ENCODE measurements around the gene L3MBTL2. TPM values are rescaled to one million over a fixed set of nuclear protein-coding genes. Genes with fewer than 3 reads are reported as not detected.

L3MBTL2 gene
- total and polyA plus RNA-seq, 7 donors: 7.2 to 19.0 (median 13.9) TPM

DNA sequence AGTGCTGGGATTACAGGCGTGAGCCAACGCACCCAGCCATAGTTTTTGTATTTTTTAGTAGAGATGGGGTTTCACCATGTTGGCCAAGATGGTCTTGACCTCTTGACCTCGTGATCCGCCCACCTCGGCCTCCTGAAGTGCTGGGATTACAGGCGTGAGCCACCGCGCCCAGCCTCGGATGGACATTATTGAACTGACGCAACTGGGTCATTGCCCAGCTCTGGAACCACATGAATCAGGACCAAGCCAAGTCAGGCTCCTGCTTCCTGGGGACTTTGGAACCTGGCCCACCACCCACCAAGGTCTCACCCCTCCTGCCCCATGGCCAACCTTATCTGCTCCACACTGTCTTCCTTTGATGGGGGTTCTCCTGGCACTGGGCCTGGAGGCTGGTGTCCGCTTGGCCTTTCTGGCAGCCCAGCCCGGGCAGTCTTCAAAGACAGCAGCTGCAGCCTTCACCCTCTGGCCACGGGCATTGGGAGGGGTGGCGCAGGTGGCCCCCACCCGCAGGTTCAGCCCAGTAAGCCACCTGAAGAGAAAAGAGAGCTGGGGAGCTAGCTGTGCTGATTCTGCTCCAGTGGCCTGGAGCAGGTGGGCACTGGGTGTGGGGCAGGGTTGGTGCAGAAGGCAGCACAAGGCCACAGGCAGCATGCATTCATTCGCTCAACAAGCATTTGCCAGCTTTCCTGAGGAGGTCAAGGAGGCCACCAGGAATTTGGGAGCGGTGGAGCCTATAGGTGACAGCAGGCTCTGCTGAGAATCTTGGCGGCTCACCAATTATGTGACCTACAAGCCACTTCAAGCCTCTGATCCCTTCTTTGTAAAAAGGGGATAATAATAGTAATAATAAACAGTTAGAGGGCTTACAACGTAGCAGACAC is 29.9 kb downstream of the L3MBTL2 start:
- whole genome bisulfite sequencing, 2 donors: 81 to 83% methylated on average over 19 of the region's 19 CpGs
- Histone ChIP-seq H3K9me3 (no peaks in the 10 kb centered on the region), H3K27me3 (no peaks in the 10 kb centered on the region), H3K36me3 (peaks cover 0 to 16% (median 4%) of the 10 kb centered on the region in 4 donors), H3K4me1 (peaks cover 0 to 25% (median 22%) of the 10 kb centered on the region in 4 donors), H3K27ac (no peak overlapping the region), H3K4me3 (no peak overlapping the region)
- intact Hi-C loops (cut with DNase I): no loop called here
- no peak for TF ChIP-seq POLR2A (IDR thresholded peaks at IDR 0.05)
- no peak for TF ChIP-seq POLR2AphosphoS5 (IDR thresholded peaks at IDR 0.05)
- TF ChIP-seq, protein P1, sequence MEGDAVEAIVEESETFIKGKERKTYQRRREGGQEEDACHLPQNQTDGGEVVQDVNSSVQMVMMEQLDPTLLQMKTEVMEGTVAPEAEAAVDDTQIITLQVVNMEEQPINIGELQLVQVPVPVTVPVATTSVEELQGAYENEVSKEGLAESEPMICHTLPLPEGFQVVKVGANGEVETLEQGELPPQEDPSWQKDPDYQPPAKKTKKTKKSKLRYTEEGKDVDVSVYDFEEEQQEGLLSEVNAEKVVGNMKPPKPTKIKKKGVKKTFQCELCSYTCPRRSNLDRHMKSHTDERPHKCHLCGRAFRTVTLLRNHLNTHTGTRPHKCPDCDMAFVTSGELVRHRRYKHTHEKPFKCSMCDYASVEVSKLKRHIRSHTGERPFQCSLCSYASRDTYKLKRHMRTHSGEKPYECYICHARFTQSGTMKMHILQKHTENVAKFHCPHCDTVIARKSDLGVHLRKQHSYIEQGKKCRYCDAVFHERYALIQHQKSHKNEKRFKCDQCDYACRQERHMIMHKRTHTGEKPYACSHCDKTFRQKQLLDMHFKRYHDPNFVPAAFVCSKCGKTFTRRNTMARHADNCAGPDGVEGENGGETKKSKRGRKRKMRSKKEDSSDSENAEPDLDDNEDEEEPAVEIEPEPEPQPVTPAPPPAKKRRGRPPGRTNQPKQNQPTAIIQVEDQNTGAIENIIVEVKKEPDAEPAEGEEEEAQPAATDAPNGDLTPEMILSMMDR (IDR thresholded peaks at IDR 0.05): no peak
- TF ChIP-seq EP300 (IDR thresholded peaks at IDR 0.05): no peak
- no peak for DNase-seq

DNA sequence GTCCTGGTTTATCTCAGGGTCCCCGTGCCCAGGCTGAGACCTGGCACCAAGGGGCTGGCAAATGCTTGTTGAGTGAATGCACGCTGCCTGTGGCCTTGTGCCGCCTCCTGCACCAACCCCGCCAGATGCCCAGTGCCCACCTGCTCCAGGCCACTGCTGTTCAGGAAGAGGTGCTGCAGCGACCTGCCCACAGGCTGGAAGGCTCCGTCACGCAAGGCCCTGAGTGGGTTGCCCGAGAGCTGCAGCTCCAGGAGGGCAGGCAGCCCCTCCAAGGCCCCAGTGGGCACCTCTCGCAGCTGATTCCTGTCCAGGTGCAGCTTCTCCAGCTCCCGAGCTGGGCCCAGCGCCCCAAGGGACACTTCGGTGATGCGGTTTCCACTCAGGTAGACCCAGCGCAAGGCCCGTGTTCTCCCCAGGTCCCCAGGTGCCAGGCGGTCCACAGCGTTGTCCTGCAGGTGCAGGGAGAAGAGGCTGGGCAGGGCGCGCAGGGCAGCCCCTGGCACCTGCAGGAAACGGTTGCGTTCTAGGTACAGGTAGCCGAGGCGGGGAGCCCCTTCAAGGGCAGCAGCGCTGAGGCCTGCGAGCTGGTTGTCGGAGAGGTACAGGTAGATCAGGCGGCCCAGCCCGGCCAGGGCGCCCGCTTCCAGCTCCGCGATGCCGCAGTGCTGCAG is 32.1 kb downstream of the L3MBTL2 start:
- peak overlapping the region in 2 of 4 donors; percentile 51 to 54 for H3K27ac ChIP-seq
- no peak for DNase-seq
- H3K9me3 ChIP-seq: no peaks in the 10 kb centered on the region
- TF ChIP-seq POLR2AphosphoS5 (IDR thresholded peaks at IDR 0.05): no peak
- TF ChIP-seq, protein P1 (IDR thresholded peaks at IDR 0.05): peak in 1 of 4 experiments; percentile 41
- TF ChIP-seq POLR2A (IDR thresholded peaks at IDR 0.05): no peak
- TF ChIP-seq EP300 (IDR thresholded peaks at IDR 0.05): no peak
- WGBS, 2 donors: 34 to 44% methylated on average over 33 of the region's 33 CpGs
- H3K4me1 ChIP-seq: peaks cover 0 to 25% (median 22%) of the 10 kb centered on the region in 4 donors
- no peaks in the 10 kb centered on the region for H3K27me3 ChIP-seq
- no peaks in the 10 kb centered on the region for H3K36me3 ChIP-seq
- H3K4me3 ChIP-seq: peak overlapping the region; percentile 10 to 61 (median 48)
- intact Hi-C loops (cut with DNase I): loop anchor here (2.0 kb wide), 1 partner anchor 314 kb away; no protein-coding TSS in a partner anchor

DNA sequence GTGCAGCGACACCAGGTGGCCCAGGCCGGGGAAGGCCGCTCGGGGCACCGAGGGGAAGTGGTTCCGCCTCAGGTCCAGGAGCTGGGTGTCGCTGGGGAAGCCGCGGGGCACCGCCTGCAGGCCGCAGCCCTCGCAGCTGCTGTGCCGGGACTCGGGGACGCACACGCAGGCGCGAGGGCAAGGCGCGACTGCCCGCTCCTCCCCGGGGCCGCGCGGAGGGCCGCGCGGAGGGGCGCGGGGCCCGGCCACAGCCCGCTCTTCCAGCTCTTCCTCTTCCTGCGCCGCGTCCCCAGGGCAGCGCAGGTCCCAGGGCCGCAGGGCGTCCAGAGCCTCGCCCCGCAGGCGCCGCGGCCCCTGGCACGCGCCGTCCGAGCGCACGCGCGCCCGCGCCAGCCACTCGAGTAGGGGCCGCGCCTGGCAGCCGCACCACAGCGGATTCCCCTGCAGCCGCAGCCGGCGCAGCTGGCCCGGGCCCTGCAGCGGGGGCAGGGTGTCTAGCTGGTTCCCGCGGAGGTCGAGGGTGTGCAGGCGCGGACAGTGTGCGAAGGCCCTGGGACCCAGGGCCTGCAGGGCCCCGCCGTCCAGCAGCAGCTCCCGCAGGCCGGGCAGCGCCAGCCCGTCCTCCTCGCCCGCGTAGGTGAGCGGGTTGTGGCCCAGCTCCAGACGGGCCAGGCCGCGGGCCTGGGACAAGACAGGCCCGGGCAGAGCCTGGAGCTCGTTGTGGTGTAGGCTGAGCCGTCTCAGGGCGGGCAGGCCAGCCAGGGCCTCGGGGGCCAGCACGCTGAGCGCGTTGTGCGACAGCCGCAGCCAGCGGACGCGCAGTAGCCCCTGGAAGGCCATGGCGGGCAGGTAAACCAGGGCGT is 32.8 kb downstream of the L3MBTL2 start:
- DNase-seq: peak; percentile 79

More for the DNA sequence above, 32.8 kb downstream of the L3MBTL2 start:
- Histone ChIP-seq H3K27me3 (no peaks in the 10 kb centered on the region), H3K4me1 (peaks cover 0 to 25% (median 22%) of the 10 kb centered on the region in 4 donors), H3K4me3 (peak overlapping the region; percentile 10 to 61 (median 48)), H3K9me3 (no peaks in the 10 kb centered on the region), H3K36me3 (no peaks in the 10 kb centered on the region), H3K27ac (peak overlapping the region; percentile 14 to 54 (median 40))
- intact Hi-C loops (cut with DNase I): loop anchor here (2.0 kb wide), 1 partner anchor 315 kb away; no protein-coding TSS in a partner anchor
- WGBS, 2 donors: 19 to 21% methylated on average over 97 of the region's 97 CpGs
- no peak for TF ChIP-seq EP300 (IDR thresholded peaks at IDR 0.05)
- TF ChIP-seq POLR2A (IDR thresholded peaks at IDR 0.05): no peak
- no peak for TF ChIP-seq POLR2AphosphoS5 (IDR thresholded peaks at IDR 0.05)
- TF ChIP-seq, protein P1 (IDR thresholded peaks at IDR 0.05): peak in 1 of 4 experiments; percentile 40
